Activated T-cell treated with anti-CD3 and anti-CD28 coated beads, Interleukin-2, amount 50 U/mL, for 24 hours (primary cell): Measurements from ENCODE around the gene SAFB.

ENCODE experiments used
- DNase-seq: peaks from one replicate; pipeline ENCODE4 v3.0.0-alpha.2; 2020
- H3K27ac Mint-ChIP-seq: 2 replicates; pipeline ENCODE4 v1.8.0; 2020; ENCODE audit warnings: mild to moderate bottlenecking, mixed read lengths
- H3K27me3 Mint-ChIP-seq: 2 replicates; pipeline ENCODE4 v1.8.0; 2020; ENCODE audit warnings: mixed read lengths
- H3K36me3 Mint-ChIP-seq: 2 replicates; pipeline ENCODE4 v1.8.0; 2020; ENCODE audit warnings: low read depth, mixed read lengths
- H3K4me1 Mint-ChIP-seq: 2 replicates; pipeline ENCODE4 v1.8.0; 2020; ENCODE audit warnings: low read depth, mixed read lengths
- H3K4me3 Mint-ChIP-seq: 2 replicates; pipeline ENCODE4 v1.8.0; 2020; ENCODE audit warnings: mild to moderate bottlenecking, moderate library complexity, mixed read lengths
- H3K9me3 Mint-ChIP-seq: 2 replicates; pipeline ENCODE4 v1.8.0; 2020; ENCODE audit warnings: mixed read lengths

SAFB gene

DNA sequence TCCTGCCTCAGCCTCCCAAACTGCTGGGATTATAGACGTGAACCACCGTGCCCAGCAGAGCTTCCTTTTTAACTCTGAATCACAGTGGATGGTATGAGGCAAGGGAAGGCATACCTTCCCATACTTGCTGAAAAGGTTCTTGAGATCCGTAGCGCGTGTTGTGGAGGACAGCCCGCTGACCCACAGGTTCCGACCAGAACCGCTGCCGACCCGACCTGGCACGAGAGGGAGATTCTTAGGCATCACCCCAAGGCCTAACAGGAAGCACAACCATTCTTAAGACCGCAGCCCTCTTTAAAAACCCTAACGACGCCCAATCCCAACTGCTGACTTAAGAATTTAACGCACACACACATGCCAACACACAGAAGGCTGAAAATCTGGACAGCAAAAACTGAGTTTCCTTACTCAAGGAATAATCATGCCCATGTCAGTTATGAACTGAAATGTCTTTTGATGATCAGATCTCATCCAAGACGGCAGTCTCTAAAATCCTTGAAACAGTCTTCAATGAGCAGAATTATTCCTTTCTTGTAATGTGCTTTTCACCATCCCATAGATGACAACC lies 12.9 kb upstream of the SAFB start:
- H3K27ac Mint-ChIP-seq, result peak overlapping the region; percentile 57
- H3K4me3 Mint-ChIP-seq, result no peak overlapping the region
- no peak for DNase-seq
- no peaks in the 10 kb centered on the region for H3K27me3 Mint-ChIP-seq
- H3K36me3 Mint-ChIP-seq, result peaks cover 94% of the 10 kb centered on the region
- H3K9me3 Mint-ChIP-seq, result no peaks in the 10 kb centered on the region
- peaks cover 16% of the 10 kb centered on the region for H3K4me1 Mint-ChIP-seq

DNA sequence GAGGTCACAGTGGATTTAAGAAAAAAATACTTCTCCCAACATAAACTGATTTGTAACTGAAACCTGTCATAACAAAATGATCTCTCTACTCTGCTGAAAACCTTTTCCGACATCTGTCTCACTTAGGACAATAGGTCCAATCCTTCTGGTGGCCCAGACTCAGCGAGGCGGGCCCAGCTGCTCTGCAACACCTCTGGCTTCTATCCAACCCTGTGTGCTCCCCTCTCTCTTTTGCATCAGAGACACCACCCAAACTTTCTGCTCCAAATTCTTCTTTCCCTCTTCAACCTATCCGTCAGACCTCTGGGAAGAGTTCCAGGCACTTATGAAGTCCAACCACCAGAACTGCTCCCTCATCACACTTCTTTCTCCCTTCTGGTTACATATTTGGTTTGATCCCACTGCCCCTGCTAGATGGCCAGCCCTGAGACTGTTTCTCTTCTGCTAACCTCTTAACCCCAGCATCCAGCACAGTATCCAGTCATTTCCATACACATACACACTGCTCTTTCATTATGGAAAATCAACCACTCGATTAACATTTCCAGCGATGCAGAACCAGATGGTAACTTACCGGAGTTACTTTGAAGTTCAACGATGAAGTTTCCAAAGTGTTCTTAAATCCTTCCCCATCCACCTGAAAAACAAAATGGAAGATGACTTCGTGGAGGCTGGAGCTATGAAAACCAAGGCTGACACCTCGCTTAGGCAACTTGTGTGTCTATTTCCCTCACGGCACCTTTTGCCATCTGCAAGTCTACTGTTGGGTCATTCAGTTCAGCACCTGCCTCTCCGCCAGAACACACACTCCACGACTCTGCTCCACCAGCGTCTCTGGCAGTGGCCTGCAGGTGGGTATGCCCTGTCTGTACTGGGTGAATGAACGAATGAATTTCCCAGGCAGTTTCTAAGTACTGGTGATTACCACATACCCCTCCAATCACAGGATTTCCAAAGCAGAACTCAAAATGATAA lies 9.7 kb upstream of the SAFB start:
- Mint-ChIP-seq H3K36me3 (peaks cover 93% of the 10 kb centered on the region), H3K4me3 (no peak overlapping the region), H3K9me3 (no peaks in the 10 kb centered on the region), H3K27me3 (no peaks in the 10 kb centered on the region), H3K27ac (peak overlapping the region; percentile 12), H3K4me1 (peaks cover 15% of the 10 kb centered on the region)
- no peak for DNase-seq

DNA sequence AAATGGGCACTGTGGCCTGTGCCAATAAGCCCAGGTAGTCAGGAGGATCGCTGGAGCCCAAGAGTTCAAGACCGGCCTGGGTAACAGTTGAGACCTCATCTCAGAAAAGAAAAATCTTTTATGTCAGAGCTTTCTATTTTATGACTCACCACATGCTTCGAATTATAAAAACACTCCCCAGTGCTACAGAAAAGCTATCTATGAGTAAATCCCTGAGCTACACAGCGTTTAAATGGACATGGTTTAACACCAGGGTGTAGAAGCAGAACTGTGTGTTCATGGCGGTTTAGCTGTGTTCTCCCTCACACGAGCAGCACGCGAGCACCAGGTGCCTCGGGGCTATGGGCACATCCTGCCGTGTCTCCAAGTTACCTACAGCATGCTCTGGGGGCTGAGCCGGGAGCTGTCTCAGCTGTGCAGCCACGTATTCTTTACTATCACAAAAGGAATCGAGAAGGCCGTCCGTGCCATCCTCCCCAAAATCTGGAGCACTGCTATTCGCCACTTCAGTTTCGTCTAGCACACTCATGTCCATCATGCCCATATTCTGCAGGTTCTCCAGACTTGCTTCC lies 7.0 kb upstream of the SAFB start:
- H3K4me1 Mint-ChIP-seq, result peaks cover 36% of the 10 kb centered on the region
- H3K27ac Mint-ChIP-seq, result peak overlapping the region; percentile 13
- H3K27me3 Mint-ChIP-seq, result no peaks in the 10 kb centered on the region
- H3K9me3 Mint-ChIP-seq, result no peaks in the 10 kb centered on the region
- no peak overlapping the region for H3K4me3 Mint-ChIP-seq
- DNase-seq, result no peak
- peaks cover 93% of the 10 kb centered on the region for H3K36me3 Mint-ChIP-seq

GRCh38 chr19:5617080-5617479 lies 5.8 kb upstream of the SAFB start:
- peaks cover 43% of the 10 kb centered on the region for H3K4me1 Mint-ChIP-seq
- peaks cover 99% of the 10 kb centered on the region for H3K36me3 Mint-ChIP-seq
- peak overlapping the region; percentile 47 for H3K27ac Mint-ChIP-seq
- no peak for DNase-seq
- no peaks in the 10 kb centered on the region for H3K9me3 Mint-ChIP-seq
- no peaks in the 10 kb centered on the region for H3K27me3 Mint-ChIP-seq
- no peak overlapping the region for H3K4me3 Mint-ChIP-seq

DNA sequence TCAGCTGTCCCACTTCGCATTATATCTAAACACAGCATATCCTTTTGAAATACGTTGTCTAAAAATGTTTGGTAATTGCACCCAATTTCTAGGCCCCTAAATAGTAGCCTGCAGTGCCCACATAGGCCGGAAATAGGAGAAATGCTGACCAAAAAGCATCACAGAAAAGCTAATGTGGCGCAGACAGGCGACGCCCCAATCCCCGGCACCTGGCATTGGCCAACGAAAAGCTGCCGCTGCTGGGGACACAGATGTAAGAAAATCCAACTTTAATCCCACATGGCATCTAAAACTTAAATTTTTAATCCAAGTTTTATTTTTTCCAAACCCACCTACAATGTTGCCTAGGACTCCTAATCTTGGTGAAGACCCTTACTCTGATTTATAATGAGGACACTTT lies 4.3 kb upstream of the SAFB start:
- Mint-ChIP-seq H3K4me1 (peaks cover 43% of the 10 kb centered on the region), H3K36me3 (peaks cover 94% of the 10 kb centered on the region), H3K27me3 (no peaks in the 10 kb centered on the region), H3K4me3 (peak overlapping the region; percentile 100), H3K27ac (peak overlapping the region; percentile 80), H3K9me3 (no peaks in the 10 kb centered on the region)
- DNase-seq, result no peak

DNA sequence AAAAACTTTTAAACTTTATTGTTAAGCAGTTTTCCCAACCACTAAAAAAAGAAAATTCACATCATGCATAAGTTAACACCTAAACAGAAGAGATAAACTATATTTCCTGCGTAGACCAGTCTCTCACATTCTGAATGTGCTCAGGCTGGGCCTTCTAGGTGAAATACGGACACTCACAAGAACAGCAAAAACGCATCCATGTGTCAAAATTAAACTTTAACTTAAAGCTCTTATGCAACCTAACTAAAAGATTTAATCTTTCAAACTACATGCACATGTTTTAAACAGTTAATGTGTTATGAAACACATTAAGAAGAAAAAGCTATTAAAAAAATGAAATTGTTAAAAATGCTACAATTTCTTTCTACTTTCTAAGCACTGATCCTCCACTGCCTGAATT lies 2.9 kb upstream of the SAFB start:
- peak overlapping the region; percentile 100 for H3K27ac Mint-ChIP-seq
- peaks cover 94% of the 10 kb centered on the region for H3K36me3 Mint-ChIP-seq
- no peaks in the 10 kb centered on the region for H3K9me3 Mint-ChIP-seq
- H3K4me3 Mint-ChIP-seq, result peak overlapping the region; percentile 100
- peaks cover 49% of the 10 kb centered on the region for H3K4me1 Mint-ChIP-seq
- no peaks in the 10 kb centered on the region for H3K27me3 Mint-ChIP-seq
- DNase-seq, result no peak

GRCh38 chr19:5621311-5621944 lies 1.5 kb upstream of the SAFB start:
- Mint-ChIP-seq H3K27ac (peak overlapping the region; percentile 100), H3K4me1 (peaks cover 64% of the 10 kb centered on the region), H3K36me3 (peaks cover 94% of the 10 kb centered on the region)

GRCh38 chr19:5621945-5622464 lies 878 bp upstream of the SAFB start:
- Mint-ChIP-seq H3K27ac (peak overlapping the region; percentile 100), H3K27me3 (no peaks in the 10 kb centered on the region), H3K4me3 (peak overlapping the region; percentile 100), H3K9me3 (no peaks in the 10 kb centered on the region), H3K4me1 (peaks cover 68% of the 10 kb centered on the region), H3K36me3 (peaks cover 94% of the 10 kb centered on the region)
- peak; percentile 58 for DNase-seq

More at GRCh38 chr19:5621311-5621944, 1.5 kb upstream of the SAFB start:
- no peak for DNase-seq
- Mint-ChIP-seq H3K9me3 (no peaks in the 10 kb centered on the region), H3K27me3 (no peaks in the 10 kb centered on the region), H3K4me3 (peak overlapping the region; percentile 100)

- no peaks in the 10 kb centered on the region for H3K9me3 Mint-ChIP-seq
- H3K4me1 Mint-ChIP-seq, result peaks cover 68% of the 10 kb centered on the region
- H3K36me3 Mint-ChIP-seq, result peaks cover 94% of the 10 kb centered on the region
- no peak for DNase-seq
- peak overlapping the region; percentile 100 for H3K27ac Mint-ChIP-seq
- H3K4me3 Mint-ChIP-seq, result peak overlapping the region; percentile 100
- H3K27me3 Mint-ChIP-seq, result no peaks in the 10 kb centered on the region
Observed at GRCh38 chr19:5623397-5624017, 624 bp downstream of the SAFB start.

DNA sequence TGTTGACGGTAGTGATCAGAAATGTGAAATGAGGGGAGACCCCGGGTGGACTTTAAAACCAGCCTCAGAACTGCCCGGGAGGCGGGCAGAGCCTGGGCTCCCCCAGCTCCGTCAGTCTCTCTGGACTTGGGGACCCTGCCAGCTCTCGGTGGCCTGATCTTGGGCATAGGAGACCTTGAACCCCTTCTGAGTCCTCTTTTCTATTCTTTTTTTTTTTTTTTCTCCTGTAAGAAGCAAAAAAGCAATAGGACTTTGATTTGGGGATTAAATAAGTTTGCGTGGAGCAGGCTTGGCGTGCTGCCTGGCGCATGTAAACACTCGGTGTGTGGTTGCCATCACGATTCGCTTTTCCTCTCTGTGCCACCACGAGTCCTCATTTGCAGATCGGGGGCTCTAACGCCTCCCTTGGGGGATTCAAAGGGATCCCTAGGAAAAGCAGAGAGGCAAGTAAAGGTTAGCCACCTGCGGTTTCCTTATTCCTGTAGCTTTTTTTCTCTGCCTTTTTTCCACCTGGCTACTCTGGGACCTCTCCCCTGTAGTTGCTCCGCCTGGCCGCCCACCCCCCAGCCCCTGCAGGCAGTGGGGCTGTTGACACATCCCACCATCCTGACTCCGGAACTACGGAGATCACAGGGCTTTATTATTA lies 1.3 kb downstream of the SAFB start:
- Mint-ChIP-seq H3K27ac (peak overlapping the region; percentile 95), H3K9me3 (no peaks in the 10 kb centered on the region), H3K36me3 (peaks cover 94% of the 10 kb centered on the region), H3K4me3 (peak overlapping the region; percentile 100), H3K4me1 (peaks cover 68% of the 10 kb centered on the region), H3K27me3 (no peaks in the 10 kb centered on the region)
- peak; percentile 38 for DNase-seq

DNA sequence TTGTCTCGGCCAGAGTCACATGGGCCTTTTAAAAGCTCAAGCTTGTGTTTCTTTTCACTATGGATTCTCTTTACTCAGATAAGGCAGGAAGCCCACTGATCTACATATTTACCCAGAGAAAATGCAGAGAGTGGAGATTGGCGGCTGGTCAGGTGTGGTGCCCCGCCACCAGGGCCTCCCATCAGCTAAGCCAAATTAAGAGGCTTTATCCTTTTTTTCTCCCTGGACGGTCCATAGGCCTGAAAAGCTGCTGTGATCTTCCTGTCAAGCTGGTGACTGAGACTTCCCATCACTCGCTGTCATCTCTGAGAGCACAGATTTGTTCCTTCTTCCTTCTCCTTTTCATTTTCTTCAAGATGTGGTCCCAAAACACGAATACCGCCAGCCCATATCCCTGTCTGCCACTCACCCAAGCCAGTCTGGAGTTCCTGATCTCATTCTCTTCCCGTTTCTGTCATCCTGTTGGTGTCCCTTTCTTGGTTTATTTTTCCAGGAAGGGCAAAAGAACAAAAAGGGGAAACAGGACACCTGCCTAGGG lies 1.9 kb downstream of the SAFB start:
- DNase-seq, result no peak
- H3K4me1 Mint-ChIP-seq, result peaks cover 71% of the 10 kb centered on the region
- peak overlapping the region; percentile 100 for H3K4me3 Mint-ChIP-seq
- H3K9me3 Mint-ChIP-seq, result no peaks in the 10 kb centered on the region
- H3K27ac Mint-ChIP-seq, result peak overlapping the region; percentile 95
- no peaks in the 10 kb centered on the region for H3K27me3 Mint-ChIP-seq
- peaks cover 94% of the 10 kb centered on the region for H3K36me3 Mint-ChIP-seq

DNA sequence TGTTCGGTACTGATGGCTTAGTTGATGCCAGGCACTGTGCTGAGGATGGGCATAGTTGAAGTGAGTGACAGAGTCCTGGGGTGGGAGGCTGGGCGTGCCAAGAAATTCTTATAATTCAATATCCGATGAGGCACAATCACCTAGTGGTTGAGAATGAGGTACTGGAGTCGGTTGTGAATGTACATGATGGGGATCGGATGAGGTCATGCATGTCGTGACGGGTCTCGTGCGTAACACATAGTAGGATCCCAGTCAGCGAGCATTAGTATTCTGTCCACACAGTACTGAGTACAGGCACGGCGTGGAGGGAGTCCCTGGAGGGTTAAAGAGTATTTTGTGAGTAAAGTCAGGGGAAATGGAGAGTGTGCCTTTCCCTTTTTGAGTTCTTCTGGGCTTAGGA lies 2.8 kb downstream of the SAFB start:
- Mint-ChIP-seq H3K9me3 (no peaks in the 10 kb centered on the region), H3K4me3 (peak overlapping the region; percentile 100), H3K4me1 (peaks cover 67% of the 10 kb centered on the region), H3K27me3 (no peaks in the 10 kb centered on the region), H3K36me3 (peaks cover 94% of the 10 kb centered on the region), H3K27ac (peak overlapping the region; percentile 95)
- DNase-seq, result no peak

- peak; percentile 50 for DNase-seq
- Mint-ChIP-seq H3K4me3 (peak overlapping the region; percentile 100), H3K27me3 (no peaks in the 10 kb centered on the region), H3K36me3 (peaks cover 95% of the 10 kb centered on the region), H3K4me1 (peaks cover 75% of the 10 kb centered on the region), H3K9me3 (no peaks in the 10 kb centered on the region), H3K27ac (peak overlapping the region; percentile 85)
Observed at GRCh38 chr19:5627395-5627904, 4.6 kb downstream of the SAFB start.
